GM12878 (cell line): ENCODE measurements around the gene SP100. TPM values are rescaled to one million over a fixed set of nuclear protein-coding genes. Genes with fewer than 3 reads are reported as not detected.

Experiments
- FOXK2 ChIP-seq: fragments of 450-650 bp; IDR thresholded peaks from 2 replicates; pipeline ENCODE4 v1.6.1; 2017; ENCODE audit warnings: mild to moderate bottlenecking, moderate library complexity
- HDAC2 ChIP-seq: fragments of 200-600 bp; sonication (generic); IDR thresholded peaks from 2 replicates; pipeline ENCODE4 v1.6.1; 2017
- IKZF2 ChIP-seq, 2 experiments: fragments of 450-650 bp; IDR thresholded peaks; 2 replicates each; pipeline ENCODE4 v1.6.1; 2017; ENCODE audit warnings: mild to moderate bottlenecking in 2 of 2, moderate library complexity in 2 of 2
- IRF5 ChIP-seq: fragments of 450-650 bp; IDR thresholded peaks from 2 replicates; pipeline ENCODE4 v1.6.1; 2017; ENCODE audit warnings: borderline replicate concordance
- MLLT1 ChIP-seq: fragments of 450-650 bp; IDR thresholded peaks from 2 replicates; pipeline ENCODE4 v1.6.1; 2016; ENCODE audit warnings: mild to moderate bottlenecking
- MYB ChIP-seq: fragments of 150-350 bp; IDR thresholded peaks from 2 replicates; pipeline ENCODE4 v1.6.1; 2014; ENCODE audit warnings: mild to moderate bottlenecking, low read depth, low read length, borderline replicate concordance
- NFIC ChIP-seq: IDR thresholded peaks from 2 replicates; pipeline ENCODE4 v1.6.1; 2012; ENCODE audit warnings: low read depth, mild to moderate bottlenecking, inconsistent platforms, low read length, moderate library complexity
- NFXL1 ChIP-seq: fragments of 450-650 bp; IDR thresholded peaks from 2 replicates; pipeline ENCODE4 v1.6.1; 2017; ENCODE audit warnings: antibody characterized with exemption, mild to moderate bottlenecking, borderline replicate concordance
- SKIL ChIP-seq: fragments of 450-650 bp; IDR thresholded peaks from 2 replicates; pipeline ENCODE4 v1.6.1; 2017; ENCODE audit warnings: mild to moderate bottlenecking, low read depth, inconsistent platforms; ENCODE audit not compliant: poor library complexity, severe bottlenecking
- SMAD5 ChIP-seq: IDR thresholded peaks from 2 replicates; pipeline ENCODE4 v1.6.1; 2016; ENCODE audit warnings: antibody characterized with exemption, low read depth
- SMARCA5 ChIP-seq: fragments of 450-650 bp; IDR thresholded peaks from 2 replicates; pipeline ENCODE4 v1.6.1; 2017; ENCODE audit warnings: mild to moderate bottlenecking
- SREBF2 ChIP-seq: IDR thresholded peaks from 2 replicates; pipeline ENCODE4 v1.6.1; 2012; ENCODE audit warnings: mild to moderate bottlenecking, low read length
- TBL1XR1 ChIP-seq: IDR thresholded peaks from 2 replicates; pipeline ENCODE4 v1.6.1; 2012; ENCODE audit warnings: low read depth, low read length, improper control_type of control experiment
- YBX1 ChIP-seq: fragments of 450-650 bp; IDR thresholded peaks from 2 replicates; pipeline ENCODE4 v1.6.1; 2016; ENCODE audit warnings: antibody characterized with exemption
- polyA plus RNA-seq, 11 experiments: library from polyadenylated mRNA; depleted of rRNA in 4 of 11; unstranded in 6 of 11; stranded (reverse) in 5 of 11; fragments of >200 nt; fragmentation: Nextera tagmentation in 4 of 11; fragmentation: Illumina TruSeq in 1 of 11; extraction: Ambion mirVana in 4 of 11; extraction: Trizol in 1 of 11; gene quantifications; 1 replicate in 1 of 11; 2 replicates in 10 of 11; pipeline versions ENCODE4 v1.2.1 to v1.2.3, GENCODE V29; 2011 to 2016; ENCODE audit warnings: inconsistent platforms in 2 of 11, missing spikeins in 2 of 11, low read depth in 1 of 11
- total RNA-seq, 4 experiments: library from RNA; depleted of rRNA in 3 of 4; stranded (reverse); fragments of >200 nt in 3 of 4; fragmentation: Illumina TruSeq in 1 of 4; extraction: Trizol in 1 of 4; gene quantifications; 2 replicates each; pipeline versions ENCODE4 v1.2.1 to v1.2.3, GENCODE V29; 2013 to 2021
- TF ChIP-seq, protein P1 (sequence below): IDR thresholded peaks from 2 replicates; pipeline ENCODE4 v1.6.1; 2012; ENCODE audit warnings: improper control_type of control experiment, low read depth, low read length; ENCODE audit not compliant: insufficient replicate concordance
- TF ChIP-seq, protein P2 (sequence below): IDR thresholded peaks from 2 replicates; pipeline ENCODE4 v1.6.1; 2011; ENCODE audit warnings: low read depth, low read length, improper control_type of control experiment, borderline replicate concordance
- TF ChIP-seq, protein P3 (sequence below): IDR thresholded peaks from 2 replicates; pipeline ENCODE4 v1.6.1; 2012; ENCODE audit warnings: low read depth, low read length, improper control_type of control experiment

Gene SP100
- total and polyA plus RNA-seq, 10 of the 15 experiments (the other 5 are each of a cell fraction or from before 2014, with no cell fraction given) = 109 to 239 (median 180) TPM

DNA sequence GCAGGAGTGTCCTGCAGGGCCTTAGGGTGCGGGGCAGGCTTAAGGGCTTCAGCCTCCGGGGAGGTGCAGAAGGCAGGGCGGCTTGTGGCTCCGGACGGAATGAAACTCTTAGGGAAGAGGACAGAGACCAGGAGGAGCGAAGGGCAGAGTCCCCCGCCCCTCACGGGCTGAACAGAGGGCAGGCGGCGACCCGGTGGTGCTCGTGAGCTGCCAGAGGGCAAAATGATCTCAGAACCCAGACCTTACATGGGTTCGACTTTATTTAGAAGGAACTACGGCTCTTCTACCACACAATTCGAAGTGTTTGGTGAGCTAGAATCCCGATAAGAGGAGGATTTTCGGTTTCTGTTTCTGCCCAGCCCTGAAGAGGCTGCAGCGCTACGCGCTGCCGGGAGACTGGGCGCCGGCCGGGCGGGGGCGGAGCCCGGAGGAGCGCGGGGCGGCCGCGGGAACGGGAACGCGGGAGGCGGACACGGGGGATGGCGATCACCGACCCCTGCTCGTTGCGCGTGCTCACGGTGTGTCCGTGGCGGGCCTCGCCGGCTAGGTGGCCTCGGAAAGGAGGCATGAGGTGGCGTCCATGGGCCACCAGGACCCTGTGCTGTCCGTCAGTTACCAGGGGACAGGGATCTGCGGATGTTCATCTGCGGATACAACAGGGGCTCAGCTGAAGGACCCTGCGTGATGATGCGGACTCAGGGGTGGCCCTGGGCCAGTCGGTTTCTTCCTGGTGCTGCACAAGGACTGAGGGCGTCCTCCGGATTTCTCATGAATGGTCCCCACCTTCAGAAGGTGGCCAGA is 4.2 kb upstream of the SP100 start (continued):
- TF ChIP-seq SKIL = no peak
- no peak for TF ChIP-seq TBL1XR1
- TF ChIP-seq, protein P1, sequence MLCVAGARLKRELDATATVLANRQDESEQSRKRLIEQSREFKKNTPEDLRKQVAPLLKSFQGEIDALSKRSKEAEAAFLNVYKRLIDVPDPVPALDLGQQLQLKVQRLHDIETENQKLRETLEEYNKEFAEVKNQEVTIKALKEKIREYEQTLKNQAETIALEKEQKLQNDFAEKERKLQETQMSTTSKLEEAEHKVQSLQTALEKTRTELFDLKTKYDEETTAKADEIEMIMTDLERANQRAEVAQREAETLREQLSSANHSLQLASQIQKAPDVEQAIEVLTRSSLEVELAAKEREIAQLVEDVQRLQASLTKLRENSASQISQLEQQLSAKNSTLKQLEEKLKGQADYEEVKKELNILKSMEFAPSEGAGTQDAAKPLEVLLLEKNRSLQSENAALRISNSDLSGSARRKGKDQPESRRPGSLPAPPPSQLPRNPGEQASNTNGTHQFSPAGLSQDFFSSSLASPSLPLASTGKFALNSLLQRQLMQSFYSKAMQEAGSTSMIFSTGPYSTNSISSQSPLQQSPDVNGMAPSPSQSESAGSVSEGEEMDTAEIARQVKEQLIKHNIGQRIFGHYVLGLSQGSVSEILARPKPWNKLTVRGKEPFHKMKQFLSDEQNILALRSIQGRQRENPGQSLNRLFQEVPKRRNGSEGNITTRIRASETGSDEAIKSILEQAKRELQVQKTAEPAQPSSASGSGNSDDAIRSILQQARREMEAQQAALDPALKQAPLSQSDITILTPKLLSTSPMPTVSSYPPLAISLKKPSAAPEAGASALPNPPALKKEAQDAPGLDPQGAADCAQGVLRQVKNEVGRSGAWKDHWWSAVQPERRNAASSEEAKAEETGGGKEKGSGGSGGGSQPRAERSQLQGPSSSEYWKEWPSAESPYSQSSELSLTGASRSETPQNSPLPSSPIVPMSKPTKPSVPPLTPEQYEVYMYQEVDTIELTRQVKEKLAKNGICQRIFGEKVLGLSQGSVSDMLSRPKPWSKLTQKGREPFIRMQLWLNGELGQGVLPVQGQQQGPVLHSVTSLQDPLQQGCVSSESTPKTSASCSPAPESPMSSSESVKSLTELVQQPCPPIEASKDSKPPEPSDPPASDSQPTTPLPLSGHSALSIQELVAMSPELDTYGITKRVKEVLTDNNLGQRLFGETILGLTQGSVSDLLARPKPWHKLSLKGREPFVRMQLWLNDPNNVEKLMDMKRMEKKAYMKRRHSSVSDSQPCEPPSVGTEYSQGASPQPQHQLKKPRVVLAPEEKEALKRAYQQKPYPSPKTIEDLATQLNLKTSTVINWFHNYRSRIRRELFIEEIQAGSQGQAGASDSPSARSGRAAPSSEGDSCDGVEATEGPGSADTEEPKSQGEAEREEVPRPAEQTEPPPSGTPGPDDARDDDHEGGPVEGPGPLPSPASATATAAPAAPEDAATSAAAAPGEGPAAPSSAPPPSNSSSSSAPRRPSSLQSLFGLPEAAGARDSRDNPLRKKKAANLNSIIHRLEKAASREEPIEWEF = no peak
- TF ChIP-seq HDAC2 = no peak
- TF ChIP-seq, protein P2, sequence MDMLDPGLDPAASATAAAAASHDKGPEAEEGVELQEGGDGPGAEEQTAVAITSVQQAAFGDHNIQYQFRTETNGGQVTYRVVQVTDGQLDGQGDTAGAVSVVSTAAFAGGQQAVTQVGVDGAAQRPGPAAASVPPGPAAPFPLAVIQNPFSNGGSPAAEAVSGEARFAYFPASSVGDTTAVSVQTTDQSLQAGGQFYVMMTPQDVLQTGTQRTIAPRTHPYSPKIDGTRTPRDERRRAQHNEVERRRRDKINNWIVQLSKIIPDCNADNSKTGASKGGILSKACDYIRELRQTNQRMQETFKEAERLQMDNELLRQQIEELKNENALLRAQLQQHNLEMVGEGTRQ = no peak
- no peak for TF ChIP-seq SREBF2
- TF ChIP-seq FOXK2 = no peak
- TF ChIP-seq MLLT1 = 0 out of 2 replicates have a peak, but pooled peaks have one; percentile 41
- TF ChIP-seq NFIC = no peak
- 0 out of 2 replicates have a peak, but pooled peaks have one; percentile 50 for TF ChIP-seq SMARCA5
- TF ChIP-seq NFXL1 = no peak
- peak in 1 of 2 experiments; percentile 7; a peak in 1 of 4 replicates for TF ChIP-seq IKZF2 (IDR thresholded peaks at IDR 0.05)
- TF ChIP-seq SMAD5 = no peak; the same call in 1 of the 2 replicates
- TF ChIP-seq, protein P3, sequence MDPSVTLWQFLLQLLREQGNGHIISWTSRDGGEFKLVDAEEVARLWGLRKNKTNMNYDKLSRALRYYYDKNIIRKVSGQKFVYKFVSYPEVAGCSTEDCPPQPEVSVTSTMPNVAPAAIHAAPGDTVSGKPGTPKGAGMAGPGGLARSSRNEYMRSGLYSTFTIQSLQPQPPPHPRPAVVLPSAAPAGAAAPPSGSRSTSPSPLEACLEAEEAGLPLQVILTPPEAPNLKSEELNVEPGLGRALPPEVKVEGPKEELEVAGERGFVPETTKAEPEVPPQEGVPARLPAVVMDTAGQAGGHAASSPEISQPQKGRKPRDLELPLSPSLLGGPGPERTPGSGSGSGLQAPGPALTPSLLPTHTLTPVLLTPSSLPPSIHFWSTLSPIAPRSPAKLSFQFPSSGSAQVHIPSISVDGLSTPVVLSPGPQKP = no peak
- no peak for TF ChIP-seq IRF5
- no peak for TF ChIP-seq MYB
- TF ChIP-seq YBX1 = no peak
